ENCODE results near the gene GPATCH1. TPM values are rescaled to one million over a fixed set of nuclear protein-coding genes. Genes with fewer than 3 reads are reported as not detected.
"Not testable (repeated sequence)": the region's sequence is repeated elsewhere in the genome, so short reads cannot be mapped to it uniquely, and the experiment has no call there.

The GPATCH1 gene, protein sequence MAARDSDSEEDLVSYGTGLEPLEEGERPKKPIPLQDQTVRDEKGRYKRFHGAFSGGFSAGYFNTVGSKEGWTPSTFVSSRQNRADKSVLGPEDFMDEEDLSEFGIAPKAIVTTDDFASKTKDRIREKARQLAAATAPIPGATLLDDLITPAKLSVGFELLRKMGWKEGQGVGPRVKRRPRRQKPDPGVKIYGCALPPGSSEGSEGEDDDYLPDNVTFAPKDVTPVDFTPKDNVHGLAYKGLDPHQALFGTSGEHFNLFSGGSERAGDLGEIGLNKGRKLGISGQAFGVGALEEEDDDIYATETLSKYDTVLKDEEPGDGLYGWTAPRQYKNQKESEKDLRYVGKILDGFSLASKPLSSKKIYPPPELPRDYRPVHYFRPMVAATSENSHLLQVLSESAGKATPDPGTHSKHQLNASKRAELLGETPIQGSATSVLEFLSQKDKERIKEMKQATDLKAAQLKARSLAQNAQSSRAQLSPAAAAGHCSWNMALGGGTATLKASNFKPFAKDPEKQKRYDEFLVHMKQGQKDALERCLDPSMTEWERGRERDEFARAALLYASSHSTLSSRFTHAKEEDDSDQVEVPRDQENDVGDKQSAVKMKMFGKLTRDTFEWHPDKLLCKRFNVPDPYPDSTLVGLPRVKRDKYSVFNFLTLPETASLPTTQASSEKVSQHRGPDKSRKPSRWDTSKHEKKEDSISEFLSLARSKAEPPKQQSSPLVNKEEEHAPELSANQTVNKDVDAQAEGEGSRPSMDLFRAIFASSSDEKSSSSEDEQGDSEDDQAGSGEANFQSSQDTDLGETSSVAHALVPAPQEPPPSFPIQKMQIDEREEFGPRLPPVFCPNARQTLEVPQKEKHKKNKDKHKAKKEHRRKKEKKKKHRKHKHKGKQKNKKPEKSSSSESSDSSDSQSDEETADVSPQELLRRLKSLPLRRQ
- total RNA-seq (2014; rRNA removed; shearing (Covaris generic)), result 6.6 and 7.5 TPM in 2 replicates

DNA sequence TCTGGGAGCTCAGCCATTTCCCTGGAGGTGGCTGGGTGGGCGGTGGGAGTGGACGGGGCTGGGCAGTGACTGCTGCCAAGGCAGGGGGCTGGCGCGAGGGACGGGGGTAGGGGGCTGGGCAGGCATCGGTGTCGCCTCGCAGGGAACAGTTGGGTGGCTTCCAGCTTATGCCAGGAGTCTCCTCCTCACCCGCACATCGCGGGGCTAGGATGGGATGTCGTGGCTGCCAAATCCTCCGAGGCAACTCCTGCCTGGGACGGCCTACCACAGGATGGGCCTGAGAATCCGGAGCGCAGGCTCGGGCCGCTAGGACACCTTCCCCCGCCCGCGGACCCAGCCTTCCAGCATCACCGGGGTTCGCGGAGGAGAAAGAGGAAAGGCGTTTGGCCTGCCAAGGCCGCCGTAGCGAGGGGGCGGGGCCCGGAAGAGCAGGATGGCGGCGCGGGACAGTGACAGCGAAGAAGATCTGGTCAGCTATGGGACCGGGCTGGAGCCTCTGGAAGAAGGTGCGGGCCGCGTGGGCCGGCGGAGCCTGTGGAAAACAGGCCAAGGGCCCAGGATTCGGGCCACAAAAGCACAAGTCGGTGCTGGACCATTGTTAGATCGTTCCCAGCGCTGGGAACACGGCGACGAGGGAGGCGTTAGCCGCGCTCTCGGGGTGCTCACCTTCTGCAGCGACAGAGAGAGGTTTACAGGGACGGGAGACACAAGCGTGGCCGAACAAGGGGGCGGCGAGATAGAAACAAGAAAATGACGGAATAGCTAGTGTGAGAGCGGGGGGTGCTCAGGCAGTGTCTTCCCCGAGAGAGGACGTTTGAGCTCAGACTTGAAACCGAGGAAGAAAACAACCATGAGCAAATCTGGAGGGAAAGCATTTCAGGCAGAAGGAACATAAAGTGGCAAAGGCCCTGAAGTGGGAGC is at the start of gene GPATCH1:
GPATCH1 (plus strand) TSS at position 421 of the 921 bp plus-strand sequence; CDS start at position 434, 13 bp downstream.
- DNase-seq (ENCODE audit: low spot score), result peak; percentile 84

DNA sequence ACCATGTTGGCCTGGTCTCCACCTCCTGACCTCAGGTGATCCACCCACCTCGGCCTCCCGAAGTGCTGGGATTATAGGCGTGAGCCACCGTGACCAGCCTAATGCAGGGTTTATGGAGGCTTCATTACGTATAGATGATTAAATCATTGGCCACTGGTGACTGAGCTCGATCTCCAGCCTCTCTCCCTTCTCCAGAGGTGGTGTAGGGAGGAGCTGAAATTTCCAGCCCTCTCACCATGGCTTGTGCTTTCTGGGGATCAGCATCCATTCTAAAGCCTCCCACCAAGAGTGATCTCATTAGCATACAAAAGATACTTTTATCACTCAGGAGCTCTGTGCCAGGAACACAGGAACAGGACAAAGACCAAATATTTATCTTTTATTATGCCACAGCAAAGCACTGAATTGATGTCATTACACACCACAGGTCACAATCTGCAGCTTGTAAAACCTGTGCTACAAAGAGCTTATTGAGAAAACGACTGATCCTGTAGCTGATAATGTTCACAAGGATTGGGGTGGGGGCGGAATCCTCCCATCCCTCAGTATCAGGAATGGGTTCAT is 48.7 kb upstream of the GPATCH1 start:
- DNase-seq (ENCODE audit: low spot score), result no peak

DNA sequence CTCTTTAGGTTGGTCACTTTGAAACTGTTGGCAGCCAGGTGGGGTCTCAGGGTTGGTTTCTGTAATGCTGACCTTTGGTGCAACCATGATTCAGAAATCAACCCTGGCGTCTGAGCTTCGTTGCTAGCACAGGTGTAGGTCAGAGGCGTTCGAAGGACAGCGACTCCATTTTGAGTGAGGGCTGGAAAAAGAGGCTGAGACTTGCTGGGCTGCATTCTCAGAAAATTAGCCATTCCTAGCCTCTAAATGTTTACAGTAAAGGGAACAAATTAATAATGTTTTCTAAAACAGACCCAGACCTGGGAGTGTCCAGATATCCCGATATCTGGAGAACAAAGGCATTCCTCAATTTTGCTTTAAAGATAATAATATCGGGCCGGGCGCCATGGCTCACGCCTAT is 45.5 kb upstream of the GPATCH1 start:
- DNase-seq (ENCODE audit: low spot score), result no peak

DNA sequence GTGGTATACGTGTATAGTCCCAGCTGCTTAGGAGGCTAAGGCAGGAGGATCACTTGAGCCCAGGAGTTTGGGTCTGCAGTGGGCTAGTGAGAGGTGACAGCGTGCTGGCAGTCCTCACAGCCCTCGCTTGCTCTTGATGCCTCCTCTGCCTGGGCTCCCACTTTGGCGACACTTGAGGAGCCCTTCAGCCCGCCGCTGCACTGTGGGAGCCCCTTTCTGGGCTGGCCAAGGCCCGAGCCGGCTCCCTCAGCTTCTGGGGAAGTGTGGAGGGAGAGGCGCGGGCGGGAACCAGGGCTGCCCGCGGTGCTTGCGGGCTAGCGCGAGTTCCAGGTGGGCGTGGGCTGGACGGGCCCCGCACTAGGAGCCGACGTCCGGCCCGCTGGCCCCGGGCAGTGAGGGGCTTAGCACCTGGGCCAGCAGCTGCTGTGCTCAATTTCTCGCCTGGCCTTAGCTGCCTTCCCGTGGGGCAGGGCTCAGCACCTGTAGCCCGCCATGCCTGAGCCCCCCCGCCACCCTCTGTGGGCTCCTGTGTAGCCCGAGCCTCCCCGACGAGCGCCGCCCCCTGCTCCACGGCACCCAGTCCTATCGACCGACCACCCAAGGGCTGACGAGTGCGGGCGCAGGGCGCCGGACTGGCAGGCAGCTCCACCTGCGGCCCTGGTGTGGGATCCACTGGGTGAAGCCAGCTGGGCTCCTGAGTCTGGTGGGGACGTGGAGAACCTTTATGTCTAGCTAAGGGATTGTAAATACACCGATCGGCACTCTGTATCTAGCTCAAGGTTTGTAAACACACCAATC is 44.4 kb upstream of the GPATCH1 start:
- DNase-seq (ENCODE audit: low spot score), result not testable (repeated sequence)

DNA sequence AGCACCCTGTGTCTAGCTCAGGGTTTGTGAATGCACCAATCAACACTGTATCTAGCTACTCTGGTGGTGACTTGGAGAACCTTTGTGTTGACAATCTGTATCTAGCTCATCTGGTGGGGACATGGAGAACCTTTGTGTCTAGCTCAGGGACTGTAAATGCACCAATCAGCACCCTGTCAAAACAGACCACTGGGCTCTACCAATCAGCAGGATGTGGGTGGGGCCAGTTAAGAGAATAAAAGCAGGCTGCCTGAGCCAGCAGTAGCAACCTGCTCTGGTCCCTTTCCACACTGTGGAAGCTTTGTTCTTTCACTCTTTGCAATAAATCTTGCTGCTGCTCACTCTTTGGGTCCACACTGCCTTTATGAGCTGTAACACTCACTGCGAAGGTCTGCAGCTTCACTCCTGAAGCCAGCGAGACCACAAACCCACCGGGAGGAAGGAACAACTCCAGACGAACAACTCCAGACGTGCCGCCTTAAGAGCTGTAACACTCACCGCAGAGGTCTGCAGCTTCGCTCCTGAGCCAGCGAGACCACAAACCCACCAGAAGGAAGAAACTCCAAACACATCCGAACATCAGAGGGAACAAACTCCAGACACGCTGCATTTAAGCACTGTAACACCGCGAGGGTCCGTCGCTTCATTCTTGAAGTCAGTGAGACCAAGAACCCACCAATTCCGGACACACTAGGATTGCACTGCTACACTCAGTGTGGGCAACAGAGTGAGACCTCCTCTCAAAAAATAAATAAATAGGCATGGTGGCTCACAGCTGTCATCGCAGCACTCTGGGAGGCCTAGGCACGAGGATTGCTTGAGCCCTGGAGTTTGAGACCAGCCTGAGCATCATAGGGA is 43.6 kb upstream of the GPATCH1 start:
- not testable (repeated sequence) for DNase-seq (ENCODE audit: low spot score)

DNA sequence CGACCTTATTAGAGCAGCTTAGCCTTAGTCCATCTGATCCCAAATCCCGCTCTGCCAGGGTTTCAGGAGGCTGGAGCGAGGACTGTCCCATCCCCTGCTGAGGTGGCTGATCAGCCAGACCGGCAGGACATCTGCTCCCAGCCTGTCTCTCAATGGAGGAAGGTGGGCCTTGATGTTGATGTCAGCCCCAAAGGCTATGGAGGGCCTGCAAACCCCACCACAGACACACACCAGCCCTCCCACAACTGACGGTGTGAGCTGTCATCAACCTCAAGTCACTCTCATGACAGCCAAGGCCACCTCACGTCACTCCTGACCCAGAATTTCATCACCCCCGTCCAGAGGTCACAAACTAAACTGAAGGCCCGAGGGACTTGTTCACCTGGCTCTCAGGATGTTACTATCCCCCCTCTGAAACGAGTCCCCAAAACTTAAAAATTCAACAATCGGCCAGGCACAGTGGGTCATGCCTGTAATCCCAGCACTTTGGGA is 41.8 kb upstream of the GPATCH1 start:
- DNase-seq (ENCODE audit: low spot score), result no peak

DNA sequence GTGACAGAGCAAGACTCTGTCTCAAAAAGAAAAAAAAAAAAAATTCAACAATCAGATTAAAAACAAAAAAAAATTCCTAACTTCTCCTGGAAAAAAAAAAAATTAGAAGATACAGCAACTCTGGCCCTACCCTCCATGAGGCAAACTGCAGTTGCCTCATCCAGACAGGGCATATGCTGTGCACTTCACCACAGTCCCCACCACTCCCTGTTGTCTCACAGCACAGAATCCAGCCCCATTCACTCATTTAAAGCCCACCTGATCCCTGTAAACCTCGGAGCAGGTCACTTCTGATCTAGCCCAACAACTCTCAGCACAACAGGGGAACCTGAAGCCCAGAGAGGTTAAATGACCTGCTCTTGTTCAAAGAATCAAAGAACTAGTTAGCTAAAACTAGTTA is 41.2 kb upstream of the GPATCH1 start:
- DNase-seq (ENCODE audit: low spot score), result no peak

DNA sequence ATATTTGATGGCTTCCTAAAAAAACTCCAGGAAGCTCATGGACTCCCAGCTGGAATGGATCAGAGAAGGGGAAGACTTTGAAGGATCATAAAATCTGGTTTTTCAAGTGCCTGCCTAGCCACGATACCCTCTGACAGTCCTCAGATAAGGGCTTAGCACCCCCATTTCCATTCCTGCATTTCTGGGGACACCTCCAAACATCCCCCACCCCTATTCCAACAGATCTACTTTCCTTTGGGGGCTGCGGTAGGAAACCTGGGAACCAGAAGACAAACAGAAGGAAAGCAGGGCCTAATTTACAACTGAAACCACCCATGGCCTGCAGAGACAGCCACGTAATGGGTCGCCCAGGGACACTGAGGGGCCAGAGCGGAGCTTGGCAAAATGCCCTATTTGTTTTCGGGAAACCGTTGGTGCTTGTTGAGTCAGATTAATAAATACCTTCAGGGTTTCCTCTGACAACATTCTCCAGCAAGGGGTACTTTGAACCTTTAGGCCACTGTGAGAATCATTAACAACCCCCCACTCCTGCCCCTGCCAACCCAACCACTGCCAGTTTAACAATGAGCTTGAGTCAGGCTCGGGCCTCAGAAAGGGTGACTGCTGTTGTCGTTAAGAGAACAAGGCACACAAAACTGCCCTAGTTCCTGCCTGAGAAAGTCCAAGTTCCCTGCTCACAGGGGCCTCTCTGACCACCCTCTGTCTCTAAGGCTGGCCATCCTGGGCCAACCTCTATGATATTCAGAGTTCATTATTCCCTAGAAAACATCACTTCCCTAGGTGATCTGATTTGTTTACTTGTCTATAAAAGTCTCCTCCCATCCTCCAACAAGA is 39.8 kb upstream of the GPATCH1 start:
- peak; percentile 89 for DNase-seq (ENCODE audit: low spot score)

DNA sequence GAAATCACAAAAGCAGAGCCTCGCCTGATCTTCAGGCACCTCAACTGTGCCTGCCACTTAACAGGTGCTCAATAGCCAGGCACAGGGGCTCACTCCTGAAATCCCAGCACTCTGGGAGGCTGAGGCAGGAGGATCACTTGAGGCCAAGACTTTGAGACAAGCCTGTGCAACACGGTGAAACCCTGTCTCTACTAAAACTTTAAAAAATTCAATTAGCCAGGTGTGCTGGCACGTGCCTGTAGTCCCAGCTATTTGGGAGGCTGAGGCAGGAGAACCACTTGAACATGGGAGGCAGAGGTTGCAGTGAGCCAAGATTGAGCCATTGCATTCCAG is 39.2 kb upstream of the GPATCH1 start:
- DNase-seq (ENCODE audit: low spot score), result not testable (repeated sequence)

DNA sequence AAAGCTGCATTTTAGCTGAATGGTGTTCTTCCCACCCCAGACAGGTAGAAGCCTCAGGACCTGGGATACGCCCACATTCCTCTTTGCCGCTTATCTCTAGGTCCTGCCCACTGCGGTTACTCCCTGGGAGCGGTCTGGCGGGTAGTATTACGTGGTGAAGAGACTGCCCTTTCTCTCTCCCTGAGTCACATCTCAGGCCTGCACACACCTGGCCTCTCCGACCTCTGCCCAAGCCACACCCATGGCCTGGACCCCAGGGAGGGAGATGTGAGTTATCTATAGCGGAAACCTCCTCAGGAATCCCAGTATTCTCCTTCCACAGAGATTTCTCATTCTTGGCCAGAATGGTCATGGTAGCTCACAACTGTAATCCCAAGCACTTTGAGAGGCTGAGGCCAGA is 33.6 kb upstream of the GPATCH1 start:
- DNase-seq (ENCODE audit: low spot score), result peak; percentile 63

DNA sequence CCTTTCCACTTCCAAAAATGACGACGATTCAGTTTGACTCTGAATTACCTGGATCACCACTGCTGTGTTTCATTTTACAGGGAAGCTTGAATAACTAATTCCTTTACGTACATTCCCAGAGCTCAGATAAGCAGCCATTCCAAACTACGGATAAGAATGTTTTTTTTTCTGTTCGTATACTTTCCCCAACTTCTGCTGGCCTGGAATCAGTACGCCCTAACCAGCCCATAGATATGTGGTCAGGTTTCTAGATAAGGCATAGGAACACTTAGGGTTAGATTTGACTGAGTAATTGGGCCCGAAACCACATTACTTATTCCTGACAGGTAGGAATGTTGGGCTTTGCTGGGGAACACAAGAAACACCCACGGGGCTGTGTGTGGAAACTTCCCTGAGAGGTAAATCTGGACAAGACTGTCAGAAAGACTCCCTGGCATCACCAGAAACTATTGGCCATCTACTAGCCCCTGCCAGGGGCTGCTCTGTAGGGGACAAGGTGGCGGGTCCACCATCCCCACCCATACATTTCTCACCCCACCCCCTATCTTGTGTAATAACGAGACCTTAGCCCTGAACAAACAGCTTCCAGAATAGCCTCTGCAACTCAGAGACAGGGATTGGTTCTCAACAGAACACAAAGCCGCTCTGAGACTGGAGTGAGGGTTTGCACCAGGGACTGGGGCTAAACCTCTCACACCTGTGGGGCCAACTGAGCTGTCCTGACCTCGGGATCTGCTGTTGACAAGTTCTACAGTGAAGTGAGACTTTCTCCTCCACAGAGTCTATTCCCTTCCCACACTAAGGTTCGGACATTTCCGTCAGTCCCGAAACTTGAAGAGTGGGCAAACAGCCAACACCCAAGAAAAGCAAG is 31.9 kb upstream of the GPATCH1 start:
- DNase-seq (ENCODE audit: low spot score), result no peak

DNA sequence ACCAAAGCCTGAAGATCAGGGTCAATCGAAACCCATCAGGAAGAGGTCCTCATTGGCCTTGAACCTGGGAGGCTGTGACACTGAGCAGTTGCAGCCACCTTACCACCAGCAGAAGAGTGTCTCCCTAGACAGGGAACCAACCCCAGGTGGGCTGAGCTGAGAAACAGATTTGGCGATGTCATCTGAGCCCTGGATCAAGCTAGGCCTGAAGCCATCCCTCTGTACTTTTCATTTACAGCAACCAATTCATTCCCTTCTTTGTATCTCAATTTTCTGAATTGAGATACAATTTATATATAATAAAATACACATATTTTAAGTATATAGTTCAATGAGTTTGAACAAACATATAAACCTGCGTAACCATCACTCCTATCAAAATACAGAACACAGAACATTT is 30.9 kb upstream of the GPATCH1 start:
- DNase-seq (ENCODE audit: low spot score), result no peak

DNA sequence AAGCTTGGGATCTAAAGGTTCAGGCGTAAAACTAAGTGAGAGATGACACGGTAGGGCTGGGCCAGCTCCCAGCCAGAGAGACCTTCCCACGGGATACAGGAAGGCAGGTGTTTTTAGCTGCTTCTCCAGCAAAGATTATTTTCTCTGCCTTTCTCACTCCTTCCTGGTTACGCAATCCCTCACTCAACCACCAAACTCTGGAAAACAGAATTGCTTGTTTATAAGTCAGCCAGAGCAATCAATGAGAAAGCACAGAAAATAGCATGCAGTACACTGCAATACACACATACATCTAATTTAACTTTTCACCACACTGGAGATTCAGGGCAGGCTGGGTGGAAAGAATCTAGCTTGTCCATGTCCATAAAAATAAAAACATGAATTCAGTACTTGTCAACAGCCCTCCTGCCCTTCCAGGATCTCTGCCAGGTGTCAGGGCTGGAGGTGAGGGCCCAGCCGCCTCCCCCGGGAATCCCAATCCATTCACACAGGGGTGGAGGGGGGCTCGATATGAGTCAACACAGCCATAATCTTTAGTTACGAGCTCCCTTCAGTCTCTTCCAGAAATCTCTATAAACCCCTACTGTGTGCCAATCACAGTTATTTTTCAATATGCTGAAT is 28.5 kb upstream of the GPATCH1 start:
- peak; percentile 77 for DNase-seq (ENCODE audit: low spot score)

DNA sequence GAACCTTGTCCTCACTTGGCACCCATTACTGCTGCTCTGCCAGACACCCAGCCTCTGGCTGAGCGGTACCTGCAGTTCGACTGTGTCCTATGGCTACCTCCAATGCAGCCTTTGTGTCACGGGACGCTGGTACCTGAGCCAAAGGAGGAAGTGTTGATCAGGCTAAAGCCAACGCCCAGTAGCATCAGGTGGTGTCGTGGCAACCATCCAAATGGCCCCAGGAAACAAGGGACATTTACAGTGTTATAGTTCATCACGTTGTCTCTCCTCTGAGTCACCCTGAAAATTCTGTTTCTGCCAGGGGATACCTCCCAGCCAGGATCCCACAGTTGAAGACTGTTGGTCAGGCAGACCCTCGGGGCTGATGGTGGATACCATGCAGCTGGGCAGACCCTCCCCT is 26.4 kb upstream of the GPATCH1 start:
- no peak for DNase-seq (ENCODE audit: low spot score)

DNA sequence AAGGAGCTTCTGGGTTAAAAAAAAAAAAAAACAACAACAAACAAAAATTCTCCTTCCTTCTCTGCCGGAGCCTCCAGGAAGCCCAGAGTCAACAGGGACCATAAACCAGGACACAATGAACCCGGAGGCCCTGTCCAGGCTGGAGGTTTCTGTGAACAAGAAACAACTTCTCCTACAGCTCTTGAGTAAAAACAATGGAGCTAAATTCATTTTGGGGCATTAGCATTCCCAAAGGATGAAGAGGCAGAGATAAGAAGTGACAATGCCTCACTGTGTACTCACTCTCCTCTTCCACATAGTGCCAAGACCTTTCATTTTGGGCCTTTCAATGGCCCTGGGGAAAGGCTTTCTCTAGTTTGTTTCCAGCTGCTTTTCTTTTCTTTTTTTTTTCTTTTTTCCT is 25.3 kb upstream of the GPATCH1 start:
- no peak for DNase-seq (ENCODE audit: low spot score)

DNA sequence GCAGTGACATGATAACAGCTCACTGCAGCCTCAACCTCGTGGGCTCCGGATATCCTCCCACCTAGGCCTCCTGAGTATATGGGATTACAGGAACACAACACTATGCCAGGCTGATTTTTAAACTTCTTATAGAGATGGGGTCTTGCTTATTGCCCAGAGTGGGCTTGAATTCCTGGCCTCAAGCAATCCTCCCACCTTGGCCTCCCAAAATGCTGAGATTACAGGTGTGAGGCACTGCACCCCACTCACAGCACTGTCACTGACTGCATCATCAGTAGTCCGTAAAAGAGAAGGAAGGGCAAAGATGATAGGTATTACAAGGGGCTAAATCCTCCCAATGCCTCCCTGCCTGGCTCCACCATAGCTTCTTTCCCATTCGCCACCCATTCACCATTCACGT is 20.4 kb upstream of the GPATCH1 start:
- no peak for DNase-seq (ENCODE audit: low spot score)

DNA sequence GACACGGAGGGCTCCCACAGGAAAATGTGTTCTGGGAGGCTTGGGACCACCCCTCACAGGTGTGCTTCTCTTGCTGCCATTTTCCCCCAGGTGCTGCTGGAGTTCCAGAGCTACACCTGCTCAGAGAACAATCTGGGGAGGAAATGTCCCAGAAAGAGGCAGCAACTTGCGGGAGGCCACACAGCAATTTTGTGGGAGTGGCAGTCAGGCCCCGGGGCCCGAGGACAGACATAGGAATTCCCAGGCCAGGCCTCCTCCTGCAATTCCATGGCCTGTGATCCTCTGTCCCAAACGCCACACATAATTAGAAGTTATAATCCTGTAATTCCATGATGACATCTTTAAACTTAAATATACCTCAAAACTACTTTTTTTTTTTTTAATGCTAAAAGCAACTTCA is 18.1 kb upstream of the GPATCH1 start:
- DNase-seq (ENCODE audit: low spot score), result no peak
